D721Med (cell line): ENCODE measurements around the gene STK11IP.

Experiments used
- DNase-seq: peaks from one replicate; pipeline ENCODE4 v3.0.0; 2011; ENCODE audit warnings: low spot score; ENCODE audit not compliant: insufficient read length
- FAIRE-seq: peaks from 2 replicates; lab custom pipeline; 2011; peaks lifted over from hg19 to GRCh38; lab: Jason Lieb, UNC
- TF ChIP-seq, protein P1 (sequence below): IDR thresholded peaks from 2 replicates; pipeline ENCODE4 v1.5.1; 2012; ENCODE audit warnings: mild to moderate bottlenecking, control low read depth; ENCODE audit not compliant: insufficient read depth; ENCODE audit errors: missing control alignments

STK11IP gene

DNA sequence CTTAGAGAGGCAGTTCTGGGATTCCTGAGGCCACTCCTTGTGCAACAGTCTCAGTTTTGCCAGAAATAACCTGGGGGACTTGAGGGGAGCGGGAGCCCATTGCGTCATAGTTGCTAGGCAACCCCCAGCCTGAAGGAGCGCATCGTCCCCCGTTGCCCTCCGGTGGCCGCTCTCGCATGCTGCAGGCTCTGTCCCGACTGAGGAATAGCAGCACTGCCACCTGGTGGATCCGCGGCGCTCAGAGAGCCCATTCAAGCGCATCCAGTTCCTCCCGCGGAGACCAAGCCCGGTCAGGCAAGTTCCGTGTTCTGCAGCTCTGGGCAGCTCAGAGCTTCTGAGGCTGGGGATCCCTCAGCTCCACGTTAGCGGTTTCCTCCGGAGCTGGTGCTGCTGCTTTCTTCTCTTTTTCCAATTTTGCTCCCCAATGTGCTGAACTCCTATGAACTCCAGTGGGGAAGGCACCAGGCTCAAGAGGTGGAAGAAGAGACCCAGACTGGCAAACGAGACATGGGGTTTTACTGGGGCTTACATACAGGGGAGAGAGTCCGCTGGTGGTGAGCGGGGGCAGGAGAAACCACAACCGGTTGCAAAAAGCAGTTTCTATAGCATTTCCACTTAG, 44.9 kb downstream of the STK11IP start:
- TF ChIP-seq, protein P1, sequence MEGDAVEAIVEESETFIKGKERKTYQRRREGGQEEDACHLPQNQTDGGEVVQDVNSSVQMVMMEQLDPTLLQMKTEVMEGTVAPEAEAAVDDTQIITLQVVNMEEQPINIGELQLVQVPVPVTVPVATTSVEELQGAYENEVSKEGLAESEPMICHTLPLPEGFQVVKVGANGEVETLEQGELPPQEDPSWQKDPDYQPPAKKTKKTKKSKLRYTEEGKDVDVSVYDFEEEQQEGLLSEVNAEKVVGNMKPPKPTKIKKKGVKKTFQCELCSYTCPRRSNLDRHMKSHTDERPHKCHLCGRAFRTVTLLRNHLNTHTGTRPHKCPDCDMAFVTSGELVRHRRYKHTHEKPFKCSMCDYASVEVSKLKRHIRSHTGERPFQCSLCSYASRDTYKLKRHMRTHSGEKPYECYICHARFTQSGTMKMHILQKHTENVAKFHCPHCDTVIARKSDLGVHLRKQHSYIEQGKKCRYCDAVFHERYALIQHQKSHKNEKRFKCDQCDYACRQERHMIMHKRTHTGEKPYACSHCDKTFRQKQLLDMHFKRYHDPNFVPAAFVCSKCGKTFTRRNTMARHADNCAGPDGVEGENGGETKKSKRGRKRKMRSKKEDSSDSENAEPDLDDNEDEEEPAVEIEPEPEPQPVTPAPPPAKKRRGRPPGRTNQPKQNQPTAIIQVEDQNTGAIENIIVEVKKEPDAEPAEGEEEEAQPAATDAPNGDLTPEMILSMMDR: peak; percentile 99
- no peak for FAIRE-seq
- peak; percentile 97 for DNase-seq

DNA sequence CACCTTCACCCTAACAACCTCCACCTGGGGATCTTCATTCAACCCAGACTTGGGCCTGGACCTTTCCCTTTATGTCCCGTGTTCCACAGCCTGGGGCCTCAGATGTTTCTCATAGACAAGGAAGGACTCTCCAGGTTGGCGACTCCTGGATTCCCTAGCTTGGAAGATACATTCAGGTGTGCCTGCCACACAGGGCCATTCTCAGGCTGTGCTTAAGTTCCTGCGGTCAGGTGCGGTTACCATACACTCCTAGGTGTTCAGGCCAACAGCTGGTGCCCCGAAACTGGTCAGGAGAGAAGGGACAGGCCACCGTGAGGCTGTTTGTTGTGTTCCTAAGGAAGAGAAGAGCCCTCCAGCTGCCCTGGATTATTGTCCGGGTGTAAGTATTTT, 45.4 kb downstream of the STK11IP start:
- DNase-seq (no peak), FAIRE-seq (no peak)
- TF ChIP-seq, protein P1: no peak

DNA sequence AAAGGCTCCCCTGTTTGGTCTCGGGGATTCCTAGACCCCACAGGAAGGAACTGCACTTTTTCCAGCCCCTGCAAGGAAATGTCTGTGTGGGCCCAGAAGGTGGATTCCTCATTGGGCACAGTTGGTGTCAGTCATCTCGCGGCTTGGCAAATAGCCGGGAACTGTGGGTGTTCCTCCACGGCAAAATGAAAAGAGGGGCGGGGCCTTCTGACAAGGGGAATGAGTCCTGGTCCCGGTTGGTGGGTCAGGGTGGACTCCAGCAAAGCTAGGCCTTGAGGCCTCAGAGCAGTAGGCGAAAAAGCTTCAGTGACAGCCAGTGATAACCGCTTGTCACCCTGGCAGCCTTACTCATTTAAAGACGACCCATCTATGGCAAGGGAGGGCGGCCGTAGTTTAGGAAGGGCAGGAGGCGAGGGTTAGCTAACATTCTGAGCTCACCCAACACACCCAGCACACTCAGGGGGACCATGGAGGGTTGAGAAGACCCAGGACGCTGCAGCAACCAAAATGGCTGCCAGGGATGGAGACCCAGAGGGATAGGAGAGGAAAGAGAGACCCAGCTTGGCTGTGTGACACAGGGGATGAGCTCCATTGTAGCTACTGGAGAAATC, 46.2 kb downstream of the STK11IP start:
- FAIRE-seq: no peak
- TF ChIP-seq, protein P1: no peak
- no peak for DNase-seq

DNA sequence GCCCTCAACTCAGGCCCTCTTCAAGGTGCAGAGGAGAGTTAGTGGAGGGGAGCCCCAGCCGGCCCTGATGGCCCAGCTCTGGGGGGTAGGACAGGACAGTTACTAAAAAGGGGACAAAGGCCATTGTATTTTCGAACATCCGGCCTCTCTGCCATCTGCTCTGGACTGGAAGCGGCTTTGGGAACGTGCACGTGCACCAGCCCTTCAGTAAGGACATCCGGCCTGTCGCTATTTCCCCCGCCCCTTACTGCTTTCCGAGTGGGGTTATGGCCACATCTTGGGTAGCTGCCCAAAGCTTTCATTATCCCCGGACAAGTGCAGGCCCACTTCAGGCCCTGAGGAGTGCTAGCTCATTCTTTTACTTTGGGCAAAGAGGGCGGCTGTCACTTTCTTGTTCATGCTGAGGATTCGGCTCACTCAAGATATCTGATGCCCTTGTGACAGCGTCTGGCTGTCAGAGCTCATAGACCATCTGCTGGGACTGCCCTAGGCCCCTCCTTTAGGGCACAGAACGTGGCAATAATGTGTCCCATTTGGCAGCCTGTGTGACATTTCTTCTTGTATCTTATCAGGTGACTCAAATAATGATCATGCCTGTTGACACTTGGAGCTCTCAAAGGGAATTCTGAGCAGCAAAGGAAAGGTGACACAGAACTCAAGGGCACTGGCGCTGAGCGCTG, 47.3 kb downstream of the STK11IP start:
- FAIRE-seq (no peak), DNase-seq (no peak)
- TF ChIP-seq, protein P1: no peak

DNA sequence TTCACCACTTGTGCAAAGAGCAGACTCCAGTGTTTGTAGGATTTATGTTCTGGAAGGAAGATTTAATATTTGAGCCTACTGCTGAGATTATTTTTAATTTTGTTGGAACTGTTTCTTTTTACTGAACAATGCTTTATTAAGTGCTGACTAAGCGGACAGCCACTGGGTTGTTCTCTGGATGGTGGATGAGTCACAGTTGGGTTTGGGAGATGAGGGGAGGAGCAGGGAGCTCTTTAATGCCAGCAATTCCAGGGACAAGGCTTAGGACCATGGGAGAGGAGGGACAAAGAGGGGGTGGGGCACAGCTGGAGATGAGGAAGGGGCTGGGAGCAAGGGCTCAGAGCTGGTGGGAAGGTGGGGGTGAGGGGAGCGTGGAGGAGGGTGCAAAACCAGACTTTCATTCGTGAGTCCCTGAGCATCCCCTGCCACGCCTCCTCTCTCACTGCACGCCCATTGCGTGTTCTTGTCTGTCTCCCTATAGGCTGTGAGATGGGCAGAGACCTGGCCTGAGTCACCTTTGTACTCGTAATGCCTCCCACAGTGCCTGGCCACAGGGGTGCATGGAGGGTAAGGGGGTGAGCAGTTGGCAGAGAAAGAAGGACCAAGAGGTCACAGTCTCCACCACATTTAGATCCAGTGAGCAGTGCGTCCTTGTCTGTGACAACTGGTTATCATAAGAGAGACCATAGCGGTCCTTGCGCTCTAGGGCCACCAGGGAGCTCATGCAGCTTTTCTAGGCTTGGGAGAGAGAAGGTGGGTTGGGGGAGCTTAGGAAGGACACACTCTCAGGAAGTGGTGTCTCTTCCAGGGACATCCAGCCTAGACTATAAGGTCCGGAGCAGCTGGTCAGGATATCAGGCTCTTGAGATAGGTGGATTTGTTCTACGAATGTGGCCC, 48.2 kb downstream of the STK11IP start:
- DNase-seq: no peak
- TF ChIP-seq, protein P1: no peak
- FAIRE-seq: no peak

DNA sequence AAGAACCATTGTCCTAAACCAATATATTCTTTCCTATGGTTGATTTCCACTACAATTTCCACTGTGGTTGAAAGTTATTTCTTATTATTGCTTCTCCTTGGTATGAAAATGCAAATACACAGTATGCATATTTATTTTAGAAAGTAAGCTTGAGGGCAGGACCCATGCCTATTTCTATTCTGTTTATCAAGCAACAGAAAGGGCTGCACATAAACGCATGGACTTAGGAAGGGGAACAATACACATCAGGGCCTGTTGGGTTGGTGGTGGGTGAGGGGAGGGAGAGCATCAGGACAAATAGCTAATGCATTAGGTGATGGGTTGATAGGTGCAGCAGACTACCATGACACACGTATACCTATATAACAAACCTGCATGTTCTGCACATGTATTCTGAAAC, 50.5 kb downstream of the STK11IP start:
- TF ChIP-seq, protein P1: no peak
- no peak for DNase-seq
- FAIRE-seq: no peak
